HG02588 (cell line): ENCODE results near the gene TMEM92.
"Not testable (repeated sequence)": the region's sequence is repeated elsewhere in the genome, so short reads cannot be mapped to it uniquely, and the experiment has no call there.

Source experiments
- ATAC-seq: cut with Tn5 transposase; IDR thresholded peaks from one replicate; pipeline ENCODE4 v1.9.1; 2021; ENCODE audit warnings: mild to moderate bottlenecking, moderate library complexity; ENCODE audit not compliant: unreplicated experiment

TMEM92 gene

DNA sequence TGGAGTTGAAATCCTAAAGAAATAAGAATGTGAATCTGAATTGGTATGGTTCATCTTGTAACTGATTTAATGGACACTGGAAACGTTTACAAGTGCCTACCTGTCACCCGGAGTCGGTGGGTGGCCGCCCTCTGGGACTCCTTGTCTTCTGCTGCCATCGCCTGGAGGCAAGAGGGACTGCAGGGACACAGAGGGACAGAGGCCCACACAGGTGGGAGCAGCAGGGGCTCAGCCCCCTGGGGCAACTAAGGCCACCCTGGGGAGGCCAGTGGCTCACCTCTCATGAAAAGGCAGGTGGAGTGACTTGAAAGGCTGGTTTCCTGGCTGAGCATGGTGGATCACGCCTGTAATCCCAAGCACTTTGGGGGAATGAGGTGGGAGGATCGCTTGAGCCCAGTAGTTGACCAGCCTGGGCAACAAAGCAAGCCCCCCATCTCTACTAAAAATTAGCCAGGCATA, 23.2 kb downstream of the TMEM92 start:
- no peak for ATAC-seq

DNA sequence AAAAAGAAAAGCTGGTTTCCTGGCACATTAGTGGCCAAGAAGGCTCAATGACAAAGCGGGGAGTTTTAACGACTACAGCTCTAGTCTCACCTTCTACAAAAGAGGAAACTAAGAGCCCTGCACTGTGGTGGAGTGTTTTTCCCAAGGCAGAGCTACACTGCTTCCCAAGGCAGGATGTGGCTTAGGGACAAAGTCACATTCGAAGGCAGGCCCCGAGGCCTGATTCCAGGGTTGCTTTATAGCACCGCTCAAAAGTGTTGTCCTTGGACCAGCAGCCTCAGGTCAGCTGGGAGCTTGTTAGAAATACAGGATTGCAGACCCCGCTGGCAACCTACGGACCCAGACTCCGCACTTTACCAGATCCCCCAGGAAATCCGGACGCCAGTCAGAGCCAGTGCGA, 23.8 kb downstream of the TMEM92 start:
- ATAC-seq, result no peak

DNA sequence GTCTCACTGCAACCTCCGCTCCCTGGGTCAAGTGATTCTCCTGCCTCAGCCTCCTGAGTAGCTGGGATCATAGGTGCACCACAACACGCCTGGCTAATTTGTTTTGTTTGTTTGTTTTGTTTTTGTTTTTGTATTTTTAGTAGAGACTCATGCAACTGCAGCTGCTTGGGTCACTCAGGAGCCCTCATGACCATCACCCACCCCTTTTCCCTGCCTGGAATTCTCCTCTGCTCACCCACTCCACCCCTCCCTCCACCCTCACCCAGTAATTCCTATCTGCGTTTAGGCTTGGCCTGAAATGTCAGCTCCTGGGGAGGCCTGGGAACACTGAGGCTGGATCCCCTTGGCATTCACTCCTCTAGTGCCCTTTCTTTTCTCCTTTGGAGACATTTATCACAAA, 25.5 kb downstream of the TMEM92 start:
- ATAC-seq, result no peak

DNA sequence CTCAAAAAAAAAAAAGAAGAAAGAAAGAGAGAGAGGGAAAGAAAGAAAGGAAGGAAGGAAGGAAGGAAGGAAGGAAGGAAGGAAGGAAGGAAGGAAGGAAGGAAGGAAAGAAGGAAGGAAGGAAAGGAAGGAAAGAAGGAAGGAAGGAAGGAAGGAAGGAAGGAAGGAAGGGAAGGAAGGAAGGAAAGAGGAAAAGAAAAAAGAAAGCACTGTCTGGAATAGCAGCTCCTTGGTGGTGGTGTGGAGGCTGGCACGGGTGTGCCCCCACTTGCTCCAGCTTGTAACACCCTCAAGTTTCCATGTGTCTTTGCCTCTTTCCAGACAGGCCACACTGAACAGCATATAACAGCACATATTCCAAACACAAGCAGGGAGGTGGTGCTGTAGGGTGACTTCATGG, 26.6 kb downstream of the TMEM92 start:
- not testable (repeated sequence) for ATAC-seq

DNA sequence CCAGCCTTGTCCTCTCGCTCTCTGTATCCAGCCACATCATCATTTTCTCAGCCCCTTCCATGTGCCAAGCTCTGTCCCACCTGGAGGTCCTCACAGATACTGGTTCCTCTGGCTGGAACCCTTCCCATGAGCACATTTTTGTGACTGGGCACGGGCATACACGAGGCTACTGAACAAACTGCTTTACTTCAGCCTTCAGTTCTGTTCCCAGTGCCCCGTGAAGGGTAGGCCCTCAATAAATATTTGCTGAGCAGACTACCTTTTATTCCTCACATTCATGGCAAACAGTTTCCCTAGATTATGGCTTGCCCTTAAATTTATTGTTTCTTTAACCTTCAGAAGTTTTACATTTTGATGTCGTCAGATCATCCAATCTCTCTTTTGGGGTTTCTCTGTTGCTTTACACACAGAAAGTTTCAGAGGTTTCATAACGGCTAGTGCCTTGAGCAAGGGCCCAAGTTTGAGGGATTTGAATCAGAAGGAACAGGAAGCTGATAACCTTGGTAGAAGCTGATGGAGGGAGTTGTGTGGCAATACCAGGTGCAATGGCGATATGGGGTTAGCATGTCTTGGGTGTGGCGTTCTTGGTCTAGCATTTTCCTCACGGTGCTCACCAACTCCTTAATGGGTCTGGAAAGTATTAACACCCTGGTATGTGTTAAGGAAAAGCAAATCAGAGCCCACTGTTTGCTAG, 27.8 kb downstream of the TMEM92 start:
- no peak for ATAC-seq

DNA sequence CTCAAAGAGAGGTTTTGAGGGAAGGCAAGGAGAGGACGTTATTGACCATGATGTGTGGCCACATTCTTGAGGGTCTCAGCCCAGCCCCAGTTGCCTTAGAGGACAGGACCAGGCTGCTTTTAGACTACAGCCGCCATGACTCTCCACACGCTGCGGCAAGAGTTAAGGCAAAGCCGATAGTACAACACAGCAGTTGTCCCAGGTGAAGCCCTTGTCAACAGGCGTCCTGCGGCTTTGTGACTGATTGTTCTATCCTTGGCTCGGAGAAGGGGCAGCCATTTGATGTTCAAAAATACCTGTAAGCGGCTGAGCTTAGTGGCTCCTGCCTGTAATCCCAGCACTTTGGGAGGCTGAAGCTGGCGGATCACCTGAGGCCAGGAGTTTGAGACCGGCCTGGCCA, 28.8 kb downstream of the TMEM92 start:
- ATAC-seq, result no peak

DNA sequence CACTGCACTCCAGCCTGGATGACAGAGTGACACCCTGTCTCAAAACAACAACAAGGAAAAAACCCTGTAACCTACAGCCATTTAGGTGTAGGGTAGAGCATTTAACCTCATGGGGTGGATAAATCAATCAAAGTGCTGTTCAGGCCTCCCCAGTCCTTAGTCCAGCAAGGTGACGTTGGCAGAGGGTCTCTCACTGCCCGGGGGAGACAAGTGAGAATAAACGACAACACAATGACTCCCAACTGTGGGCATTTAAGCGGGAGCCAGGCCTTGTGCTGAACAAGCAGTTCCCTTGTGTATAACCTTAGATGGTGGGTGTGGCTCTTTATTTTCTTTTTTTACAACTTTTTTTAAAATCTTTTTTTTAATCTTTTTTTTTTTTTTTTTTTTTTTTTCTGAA, 29.3 kb downstream of the TMEM92 start:
- ATAC-seq, result no peak

DNA sequence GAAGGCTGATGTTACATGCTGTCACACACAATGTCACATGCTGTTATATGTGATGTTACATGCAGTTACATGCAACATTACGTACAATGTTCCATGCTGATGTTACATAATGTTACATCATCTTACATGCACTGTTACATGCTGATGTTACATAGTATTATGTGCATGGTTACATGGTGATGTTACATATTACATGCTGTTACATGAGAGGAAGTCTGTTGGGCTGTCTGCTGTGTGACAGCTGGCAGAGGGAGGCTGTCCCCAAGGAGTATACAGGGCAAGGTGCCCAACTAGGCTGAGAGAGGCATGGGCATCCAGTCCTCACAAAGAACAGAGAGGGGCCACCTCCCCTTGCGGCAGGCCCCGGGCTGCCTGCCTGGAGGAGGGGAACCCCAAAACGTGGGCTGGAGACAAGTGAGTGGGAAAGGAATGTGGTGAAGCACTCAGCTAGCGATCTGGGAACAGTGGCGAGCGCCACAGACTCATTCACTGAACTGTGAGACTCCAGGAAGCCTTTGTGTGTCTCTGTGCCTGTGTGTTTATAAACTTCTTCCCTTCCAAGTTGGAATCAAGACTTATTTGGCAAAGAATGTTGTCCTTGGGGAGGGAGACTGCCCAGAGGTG, 30.6 kb downstream of the TMEM92 start:
- no peak for ATAC-seq

DNA sequence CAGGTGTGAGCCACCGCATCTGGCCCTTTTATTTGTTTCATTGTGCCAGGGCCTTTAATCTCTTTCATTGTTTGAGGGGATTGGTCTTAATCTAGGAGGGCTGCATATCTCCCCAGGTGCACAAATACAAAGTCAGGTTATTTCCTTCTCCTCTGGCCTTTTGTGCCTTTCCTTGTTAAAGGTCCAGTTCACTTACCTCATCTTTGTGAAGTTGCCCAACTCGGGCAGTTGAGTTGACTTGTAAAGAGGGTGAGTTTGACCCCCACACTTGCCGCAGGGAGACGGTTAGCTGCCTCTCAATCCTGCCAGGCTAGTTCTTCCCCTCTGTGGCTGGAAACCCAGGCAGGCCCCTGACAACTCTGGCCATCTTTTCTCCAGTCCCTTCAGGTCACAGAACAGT, 33.4 kb downstream of the TMEM92 start:
- no peak for ATAC-seq

DNA sequence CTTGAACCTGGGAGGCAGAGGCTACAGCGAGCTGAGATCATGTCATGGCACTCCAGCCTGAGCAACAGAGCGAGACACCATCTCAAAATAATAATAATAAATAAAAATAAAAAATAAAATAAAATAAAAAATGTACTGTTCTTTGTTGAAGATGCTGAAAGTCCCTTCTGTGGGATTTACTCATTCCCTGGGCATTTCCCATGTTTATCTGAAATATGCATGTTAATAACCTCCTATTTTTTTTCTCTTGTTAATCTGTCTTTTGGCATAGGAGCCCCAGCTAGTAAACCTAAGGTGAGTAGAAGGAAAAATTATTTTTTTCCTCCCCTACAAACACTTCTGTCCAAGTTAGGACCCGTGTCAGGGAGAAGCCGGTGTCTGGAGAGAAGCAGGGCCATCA, 34.4 kb downstream of the TMEM92 start:
- ATAC-seq, result no peak

DNA sequence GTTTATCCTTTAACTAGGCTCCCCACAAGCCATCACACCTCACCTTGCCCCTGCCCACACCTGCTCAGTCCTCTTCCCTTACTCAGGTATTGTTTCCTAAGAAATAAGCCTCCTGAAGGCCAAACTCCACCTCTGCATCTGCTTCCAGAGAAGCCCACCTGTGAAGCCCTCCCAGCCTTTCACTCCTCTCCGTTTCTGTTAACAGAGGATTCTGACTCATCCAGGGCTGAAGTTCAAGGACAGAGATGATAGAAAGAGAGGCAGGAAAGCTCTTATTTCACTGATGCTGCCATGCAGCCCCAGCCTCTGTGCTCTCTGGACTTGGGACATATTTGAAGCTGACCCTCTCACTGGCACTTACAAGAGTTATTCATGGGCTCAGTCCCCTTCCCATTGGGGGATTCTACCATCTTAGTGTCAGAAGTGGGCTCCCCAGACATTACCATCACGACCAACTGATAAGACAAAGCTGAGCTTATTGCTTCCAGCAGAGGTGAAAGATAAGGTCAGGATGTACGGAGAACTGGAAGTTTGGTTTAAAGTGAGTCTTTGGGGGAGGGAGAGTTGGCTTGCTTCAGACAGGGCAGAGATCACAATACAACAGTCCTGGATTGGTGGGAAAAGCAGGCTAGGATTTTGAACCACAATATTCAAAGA, 36.3 kb downstream of the TMEM92 start:
- no peak for ATAC-seq

DNA sequence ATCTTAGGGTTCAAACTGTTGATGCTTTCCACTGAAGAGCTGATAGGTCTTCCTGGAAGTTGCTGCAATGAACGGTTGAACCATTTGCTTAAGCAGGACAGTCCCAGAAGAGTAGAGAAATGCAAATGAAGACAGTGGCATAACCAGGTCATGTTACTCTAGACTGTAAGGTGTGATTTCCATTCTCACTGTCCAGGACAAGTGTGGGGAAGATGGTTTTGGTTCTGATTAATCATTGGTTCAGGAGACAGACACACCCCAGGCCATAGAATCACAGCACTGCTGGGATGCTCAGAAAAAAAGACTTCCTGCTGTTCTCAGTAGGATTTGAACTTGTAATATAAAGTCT, 36.8 kb downstream of the TMEM92 start:
- peak; percentile 57 for ATAC-seq

DNA sequence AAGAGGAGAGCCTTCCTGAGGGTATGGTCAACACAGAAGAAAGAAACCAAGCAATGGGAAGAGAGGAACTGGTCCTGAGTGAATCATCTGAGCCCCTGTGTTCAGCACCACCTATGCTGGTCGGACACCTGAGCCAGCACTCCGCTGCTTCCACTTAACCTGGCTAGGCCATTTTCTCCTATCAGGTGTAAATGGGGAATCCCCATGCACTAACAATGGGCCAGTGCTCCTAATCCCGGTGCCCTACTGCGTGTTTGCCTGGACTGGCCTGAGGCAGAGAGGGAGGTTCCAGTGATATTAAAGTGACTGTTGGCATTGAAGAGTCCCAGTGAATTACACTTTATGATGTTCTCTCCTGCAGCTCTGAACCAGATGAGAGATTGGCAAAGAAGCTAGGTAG, 37.2 kb downstream of the TMEM92 start:
- peak; percentile 7 for ATAC-seq

DNA sequence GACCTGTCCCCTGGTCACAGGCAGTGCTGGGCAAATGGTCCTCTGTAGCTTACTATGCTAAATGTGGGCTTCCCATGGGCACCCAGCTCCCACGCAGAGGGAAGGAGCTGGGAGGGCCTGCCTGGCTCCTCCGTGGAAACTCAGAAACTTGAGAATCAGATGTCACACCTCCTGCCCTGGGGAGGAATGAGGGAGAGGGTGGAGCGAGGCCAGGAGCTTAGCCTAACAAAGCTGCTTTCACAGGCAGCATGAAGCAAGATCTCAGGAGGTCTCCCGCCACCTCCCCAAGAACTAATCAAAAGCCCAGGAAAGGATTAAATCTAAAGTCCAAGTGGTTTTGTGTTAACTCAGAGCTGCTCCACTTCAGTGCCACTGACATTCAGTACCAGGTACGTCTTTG, 38.0 kb downstream of the TMEM92 start:
- no peak for ATAC-seq

DNA sequence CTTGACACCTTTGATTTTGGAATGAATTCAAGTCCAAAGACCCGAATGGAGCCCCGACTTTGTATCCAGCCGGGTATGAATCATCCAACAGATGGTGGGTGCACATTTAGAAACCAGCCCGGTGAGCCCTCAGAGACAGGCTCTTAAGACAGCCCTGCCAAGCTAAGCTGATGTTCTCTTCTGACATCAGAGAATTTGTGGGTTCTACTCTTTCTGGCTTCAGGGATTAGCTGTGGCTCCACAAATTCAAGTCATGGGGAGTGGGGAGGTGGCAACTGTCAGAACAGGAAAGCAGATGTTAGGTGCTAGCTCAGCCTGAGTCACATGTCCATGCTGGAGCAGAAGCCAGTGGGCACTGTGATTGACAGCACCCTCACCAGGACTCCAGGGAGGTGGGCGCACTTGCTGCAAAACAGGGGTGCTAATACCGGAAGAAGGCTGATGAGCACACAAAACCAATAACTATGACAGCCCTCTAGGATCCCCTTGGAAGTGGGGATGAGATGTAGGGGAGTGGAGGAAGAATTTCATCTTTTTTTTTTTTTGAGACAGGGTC, 40.3 kb downstream of the TMEM92 start:
- no peak for ATAC-seq

DNA sequence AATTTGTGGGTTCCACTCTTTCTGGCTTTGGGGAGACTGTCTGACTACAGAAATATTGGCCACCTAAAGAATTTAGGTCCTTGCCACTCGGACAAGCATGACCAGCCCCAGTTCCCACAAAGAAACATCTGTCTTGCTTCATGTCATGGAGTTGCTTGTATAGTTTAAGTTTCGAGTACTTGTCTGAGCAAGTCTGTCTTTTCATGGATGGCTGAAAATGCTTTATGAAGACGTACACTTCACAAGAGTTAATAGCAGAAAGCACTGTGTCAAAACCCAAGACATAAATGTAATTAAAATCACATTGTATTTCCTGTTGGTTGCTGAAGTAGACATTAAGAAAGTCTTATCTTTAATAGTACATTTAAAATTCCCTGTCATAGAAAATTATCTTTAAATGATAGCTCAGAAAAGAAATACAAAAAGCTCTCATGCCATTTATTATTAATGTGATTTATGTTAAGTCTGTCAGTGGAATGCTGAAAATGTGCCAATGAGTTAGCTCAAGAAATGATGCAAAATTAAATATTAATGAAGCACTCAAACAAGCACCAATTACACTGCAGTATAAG, 41.8 kb downstream of the TMEM92 start:
- ATAC-seq, result no peak

DNA sequence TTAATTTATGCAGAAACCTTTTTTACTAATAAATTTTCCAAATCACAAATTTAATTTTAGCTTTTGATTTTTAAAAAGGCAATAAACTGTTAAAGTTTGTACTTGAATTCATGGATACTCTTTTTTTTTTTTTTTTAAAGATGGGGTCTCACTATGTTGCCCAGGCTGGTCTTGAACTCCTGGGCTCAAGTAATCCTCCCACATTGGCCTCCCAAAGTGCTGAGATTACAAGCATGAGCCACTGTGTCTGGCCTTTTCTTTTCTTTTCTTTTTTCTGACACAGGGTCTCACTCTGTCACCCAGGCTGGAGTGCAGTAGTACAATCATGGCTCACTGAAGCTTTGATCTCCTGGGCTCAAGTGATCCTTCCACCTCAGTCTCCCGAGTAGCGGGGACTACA, 42.4 kb downstream of the TMEM92 start:
- not testable (repeated sequence) for ATAC-seq

DNA sequence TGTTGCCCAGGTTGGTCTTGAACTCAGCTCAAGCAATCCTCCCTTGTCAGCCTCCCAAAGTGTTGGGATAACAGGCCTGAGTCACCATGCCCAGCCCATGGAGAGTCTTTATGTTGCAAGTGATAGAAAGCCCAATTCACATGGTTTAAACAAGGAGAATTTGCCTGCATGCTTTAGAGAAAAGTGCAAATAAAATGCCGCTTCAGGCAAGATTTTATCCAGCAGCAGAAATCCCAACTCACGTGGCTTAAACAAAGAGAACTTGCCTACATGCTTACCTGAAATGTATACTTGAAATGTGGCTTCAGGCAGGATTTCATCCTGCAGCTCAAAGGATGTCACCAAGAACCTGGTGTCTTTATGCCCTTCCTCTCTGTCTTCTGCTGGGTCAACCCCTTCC, 42.9 kb downstream of the TMEM92 start:
- no peak for ATAC-seq

DNA sequence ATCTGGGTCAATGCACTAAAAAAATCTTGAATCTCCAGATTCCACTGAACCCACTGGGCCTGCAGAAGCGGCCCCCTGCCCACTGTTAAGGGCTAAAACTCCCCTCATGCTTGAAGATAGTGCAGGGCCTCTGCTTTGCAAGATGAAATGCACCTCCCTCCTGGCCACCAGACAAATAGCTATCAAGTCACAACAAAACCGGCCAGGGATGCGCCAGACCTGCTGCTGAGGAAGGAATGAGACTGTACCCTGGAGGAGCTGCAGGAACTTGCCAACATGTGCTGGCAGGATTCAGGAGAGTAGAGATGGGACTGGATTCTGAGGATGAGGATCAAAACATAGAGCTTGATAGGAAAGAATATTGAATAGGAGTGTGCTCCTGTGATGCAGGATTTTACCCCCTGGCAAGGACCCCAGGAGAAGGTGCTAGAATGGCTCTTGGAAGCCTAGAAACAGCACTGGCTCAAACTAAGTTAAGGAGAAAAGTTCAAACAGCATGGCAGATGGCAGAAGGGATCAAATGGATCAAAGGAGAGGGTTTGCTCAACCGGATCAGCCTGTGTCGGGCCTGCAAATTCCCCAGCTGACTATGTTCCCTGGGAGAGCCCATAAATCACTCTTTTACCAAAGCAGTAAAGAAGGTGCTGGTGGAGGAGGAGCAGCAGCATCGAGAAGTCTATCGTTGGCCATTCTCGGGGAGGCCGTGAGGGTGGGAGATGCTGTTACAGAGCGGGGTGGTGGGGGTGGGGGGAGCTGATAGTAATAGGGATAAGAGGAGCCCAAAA, 44.4 kb downstream of the TMEM92 start:
- no peak for ATAC-seq

DNA sequence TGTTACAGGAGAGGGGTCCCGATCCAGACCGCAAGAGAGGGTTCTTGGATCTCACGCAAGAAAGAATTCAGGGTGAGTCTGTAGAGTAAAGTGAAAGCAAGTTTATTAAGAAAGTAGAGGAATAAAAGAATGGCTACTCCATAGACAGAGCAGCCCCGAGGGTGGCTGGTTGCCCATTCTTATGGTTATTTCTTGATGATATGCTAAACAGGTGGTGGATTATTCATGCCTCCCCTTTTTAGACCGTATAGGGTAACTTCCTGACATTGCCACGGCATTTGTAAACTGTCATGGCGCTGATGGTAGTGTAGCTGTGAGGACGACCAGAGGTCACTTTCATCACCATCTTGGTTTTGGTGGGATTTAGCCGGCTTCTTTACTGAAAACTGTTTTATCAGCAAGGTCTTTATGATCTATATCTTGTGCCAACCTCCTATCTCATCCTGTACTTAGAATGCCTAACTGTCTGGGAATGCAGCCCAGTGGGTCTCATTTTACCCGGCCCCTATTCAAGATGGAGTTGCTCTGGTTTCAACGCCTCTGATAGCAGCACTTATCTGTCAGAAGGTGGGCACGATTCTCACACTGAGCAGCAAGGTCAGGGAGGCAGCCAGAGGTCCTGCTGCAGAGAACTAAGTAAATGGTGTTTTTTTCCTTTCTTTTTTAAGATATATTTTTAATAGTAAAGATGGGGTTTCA, 45.2 kb downstream of the TMEM92 start:
- no peak for ATAC-seq
